ENCODE results near the gene BCLAF1.

BCLAF1 gene

GRCh38 chr6:136289579-136290409 lies at the start of gene BCLAF1:
BCLAF1 (minus strand) TSS chr6:136289846; CDS start chr6:136279866, 9,980 bp downstream.
- peak; percentile 98 to 99 for DNase-seq (ENCODE audit: low read depth in 2 of 2)

GRCh38 chr6:136338486-136338885 lies 48.8 kb upstream of the BCLAF1 start:
- DNase-seq (ENCODE audit: low read depth in 2 of 2), result no peak

GRCh38 chr6:136337606-136338005 lies 48.0 kb upstream of the BCLAF1 start:
- no peak for DNase-seq (ENCODE audit: low read depth in 2 of 2)

- no peak for DNase-seq (ENCODE audit: low read depth in 2 of 2)
Measured at GRCh38 chr6:136337121-136337520, 47.5 kb upstream of the BCLAF1 start.

GRCh38 chr6:136335736-136336363 lies 46.2 kb upstream of the BCLAF1 start:
- no peak for DNase-seq (ENCODE audit: low read depth in 2 of 2)

GRCh38 chr6:136334853-136335252 lies 45.2 kb upstream of the BCLAF1 start:
- DNase-seq (ENCODE audit: low read depth in 2 of 2), result no peak

- DNase-seq (ENCODE audit: low read depth in 2 of 2), result no peak
Measured at GRCh38 chr6:136334465-136334846, 44.8 kb upstream of the BCLAF1 start.

- no peak for DNase-seq (ENCODE audit: low read depth in 2 of 2)
Measured at GRCh38 chr6:136333824-136334464, 44.3 kb upstream of the BCLAF1 start.

GRCh38 chr6:136331461-136331860 lies 41.8 kb upstream of the BCLAF1 start:
- DNase-seq (ENCODE audit: low read depth in 2 of 2), result no peak

GRCh38 chr6:136330634-136331033 lies 41.0 kb upstream of the BCLAF1 start:
- DNase-seq (ENCODE audit: low read depth in 2 of 2), result no peak

- no peak for DNase-seq (ENCODE audit: low read depth in 2 of 2)
Measured at GRCh38 chr6:136326038-136326553, 36.5 kb upstream of the BCLAF1 start.

- DNase-seq (ENCODE audit: low read depth in 2 of 2), result no peak
Measured at GRCh38 chr6:136324686-136325380, 35.2 kb upstream of the BCLAF1 start.

- no peak for DNase-seq (ENCODE audit: low read depth in 2 of 2)
Measured at GRCh38 chr6:136323431-136324112, 33.9 kb upstream of the BCLAF1 start.

GRCh38 chr6:136319732-136320131 lies 30.1 kb upstream of the BCLAF1 start:
- DNase-seq (ENCODE audit: low read depth in 2 of 2), result no peak

GRCh38 chr6:136318676-136319075 lies 29.0 kb upstream of the BCLAF1 start:
- DNase-seq (ENCODE audit: low read depth in 2 of 2), result no peak

- DNase-seq (ENCODE audit: low read depth in 2 of 2), result no peak
Measured at GRCh38 chr6:136317971-136318370, 28.3 kb upstream of the BCLAF1 start.

- peak; percentile 13 to 47 for DNase-seq (ENCODE audit: low read depth in 2 of 2)
Measured at GRCh38 chr6:136317021-136317694, 27.5 kb upstream of the BCLAF1 start.

- no peak for DNase-seq (ENCODE audit: low read depth in 2 of 2)
Measured at GRCh38 chr6:136315594-136315993, 25.9 kb upstream of the BCLAF1 start.

GRCh38 chr6:136312975-136313374 lies 23.3 kb upstream of the BCLAF1 start:
- DNase-seq (ENCODE audit: low read depth in 2 of 2), result no peak

- no peak for DNase-seq (ENCODE audit: low read depth in 2 of 2)
Measured at GRCh38 chr6:136309729-136310311, 20.2 kb upstream of the BCLAF1 start.
